RWPE1 (cell line): ENCODE results near the gene SENP1.

Experiments used
- CTCF ChIA-PET: fragments of 350-600 bp; sonication (Branson Sonifier 250); formaldehyde crosslinking; extraction: SDS; loops from one replicate; lab custom pipeline; 2021; lab: Yijun Ruan, JAX
- POLR2A ChIA-PET: fragments of 400-600 bp; formaldehyde crosslinking; extraction: SDS; loops from one replicate; lab custom pipeline; 2020; ENCODE audit warnings: antibody characterized with exemption; ENCODE audit not compliant: low non-redundant PET; lab: Yijun Ruan, JAX
- DNase-seq: peaks from one replicate; pipeline ENCODE4 v3.0.0; 2012; ENCODE audit warnings: low spot score
- H3K27ac ChIP-seq: fragments of 450-650 bp; 2 replicates; pipeline ENCODE4 v1.5.1; 2017
- CTCF ChIP-seq: fragments of 450-650 bp; conservative IDR thresholded peaks from 2 replicates; pipeline ENCODE4 v1.5.1; 2017; ENCODE audit warnings: low read depth, mild to moderate bottlenecking

The SENP1 gene

GRCh38 chr12:48105867-48106680 is at the start of gene SENP1:
Gene SENP1, minus strand, starts transcription at chr12:48106079. Its CDS starts 4,607 bp downstream, at chr12:48101472.
- ChIA-PET CTCF (no interaction called here), POLR2A (interaction anchor here (0.6 kb wide), 1 partner anchor 81 kb away, joined by 3 read pairs; no protein-coding TSS in a partner anchor)
- no peak for TF ChIP-seq CTCF
- peak within 1 kb of the TSS; percentile 97 for H3K27ac ChIP-seq
- peak; percentile 81 for DNase-seq

GRCh38 chr12:48151103-48151771 is 45.4 kb upstream of the SENP1 start:
- H3K27ac ChIP-seq, result no peak overlapping the region
- no peak for TF ChIP-seq CTCF
- DNase-seq, result no peak
- ChIA-PET CTCF (no interaction called here), POLR2A (no interaction called here)

GRCh38 chr12:48145981-48146380 is 40.1 kb upstream of the SENP1 start:
- ChIA-PET POLR2A (no interaction called here), CTCF (no interaction called here)
- no peak for TF ChIP-seq CTCF
- no peak for DNase-seq
- no peak overlapping the region for H3K27ac ChIP-seq

- no peak overlapping the region for H3K27ac ChIP-seq
- CTCF ChIA-PET, result no interaction called here
- POLR2A ChIA-PET, result no interaction called here
- TF ChIP-seq CTCF, result no peak
- no peak for DNase-seq
Measured at GRCh38 chr12:48143898-48144297, 38.0 kb upstream of the SENP1 start.

- POLR2A ChIA-PET, result no interaction called here
- no peak for TF ChIP-seq CTCF
- no peak for DNase-seq
- H3K27ac ChIP-seq, result no peak overlapping the region
- CTCF ChIA-PET, result no interaction called here
Measured at GRCh38 chr12:48142818-48143674, 37.2 kb upstream of the SENP1 start.

- ChIA-PET CTCF (no interaction called here), POLR2A (no interaction called here)
- TF ChIP-seq CTCF, result no peak
- no peak overlapping the region for H3K27ac ChIP-seq
- no peak for DNase-seq
Measured at GRCh38 chr12:48135027-48135426, 29.1 kb upstream of the SENP1 start.
